Esophagus muscularis mucosa (tissue), 4 donors: ENCODE results near the gene MS4A13. TPM values are rescaled to one million over a fixed set of nuclear protein-coding genes. Genes with fewer than 3 reads are reported as not detected.
"Not testable (repeated sequence)": the region's sequence is repeated elsewhere in the genome, so short reads cannot be mapped to it uniquely, and the experiment has no call there.

Experiments used
- DNase-seq: peaks from one replicate; pipeline ENCODE4 v3.0.0-alpha.2; 2017; ENCODE audit errors: extremely low spot score
- H3K27ac ChIP-seq, 4 donors: fragments of 200-600 bp; sonication (generic); replicated peaks in 1 of 4; 1 replicate in 3 of 4; 2 replicates in 1 of 4; pipeline ENCODE4 v1.5.1; 2016 to 2019; ENCODE audit warnings: mild to moderate bottlenecking in 1 of 4
- H3K27me3 ChIP-seq, 4 donors: fragments of 200-600 bp; sonication (generic); one replicate each; pipeline versions ENCODE4 v1.5.1 to v1.6.0; 2016 to 2019
- H3K36me3 ChIP-seq, 4 donors: fragments of 200-600 bp; sonication (generic); one replicate each; pipeline ENCODE4 v1.5.1; 2016 to 2019
- H3K4me1 ChIP-seq, 4 donors: fragments of 200-600 bp; sonication (generic); one replicate each; pipeline ENCODE4 v1.5.1; 2016 to 2019
- H3K4me3 ChIP-seq, 4 donors: fragments of 200-600 bp; sonication (generic); 1 replicate in 2 of 4; 2 replicates in 2 of 4; pipeline ENCODE4 v1.5.1; 2016 to 2019; ENCODE audit warnings: mild to moderate bottlenecking in 4 of 4, moderate library complexity in 1 of 4
- H3K9me3 ChIP-seq, 4 donors: fragments of 200-600 bp; sonication (generic); 1 replicate in 3 of 4; 2 replicates in 1 of 4; pipeline ENCODE4 v1.5.1; 2016 to 2019
- CTCF ChIP-seq, 3 experiments: fragments of 200-600 bp in 2 of 3; fragments of 450-650 bp in 1 of 3; sonication (generic) in 2 of 3; IDR thresholded peaks; one replicate each; pipeline ENCODE4 v1.5.1; 2017 to 2019; ENCODE audit warnings: antibody characterized with exemption in 3 of 3, mild to moderate bottlenecking in 2 of 3, moderate library complexity in 1 of 3
- EP300 ChIP-seq: sonication (generic); formaldehyde crosslinking; IDR thresholded peaks from one replicate; pipeline ENCODE4 v1.6.1; 2017; ENCODE audit warnings: antibody characterized with exemption
- POLR2A ChIP-seq: fragments of 450-650 bp; IDR thresholded peaks from one replicate; pipeline ENCODE4 v1.6.1; 2017; ENCODE audit warnings: antibody characterized with exemption, moderate library complexity, mild to moderate bottlenecking, low read depth
- POLR2AphosphoS5 ChIP-seq, 2 donors: sonication (generic); formaldehyde crosslinking; IDR thresholded peaks; one replicate each; pipeline ENCODE4 v1.6.1; 2017; ENCODE audit warnings: antibody characterized with exemption in 2 of 2
- WGBS: methylation state at CpG from one replicate; pipeline ENCODE4 v1.1.5; 2018; 5-methylcytosine and 5-hydroxymethylcytosine counted together
- intact Hi-C: fragments of 100-400 bp; cut with DNase I; formaldehyde crosslinking; loops from one replicate; pipeline ENCODE4 v1.15.1; 2023
- total RNA-seq, 4 donors: library from RNA; depleted of rRNA; stranded (reverse); fragments of >200 nt; gene quantifications; one replicate each; pipeline versions ENCODE4 v1.1.0 to v1.2.1, GENCODE V29; 2016

The MS4A13 gene
- total RNA-seq, 4 donors from 2014 or later: not detected

- Histone ChIP-seq H3K27me3 (no peaks in the 10 kb centered on the region), H3K4me3 (no peak overlapping the region), H3K36me3 (no peaks in the 10 kb centered on the region), H3K4me1 (no peaks in the 10 kb centered on the region), H3K9me3 (peaks cover 0 to 5% (median 0%) of the 10 kb centered on the region in 4 donors), H3K27ac (no peak overlapping the region)
- intact Hi-C loops: no loop called here
- DNase-seq: no peak
- 25% methylated on average over 1 of the region's 1 CpG for WGBS
- TF ChIP-seq EP300: no peak
- no peak for TF ChIP-seq POLR2AphosphoS5 (IDR thresholded peaks at IDR 0.05)
- no peak for TF ChIP-seq CTCF (IDR thresholded peaks at IDR 0.05)
Measured at GRCh38 chr11:60528934-60529333, 13.7 kb downstream of the MS4A13 start.

- Histone ChIP-seq H3K27me3 (no peaks in the 10 kb centered on the region), H3K36me3 (no peaks in the 10 kb centered on the region), H3K4me1 (no peaks in the 10 kb centered on the region), H3K9me3 (peaks cover 0 to 5% (median 0%) of the 10 kb centered on the region in 4 donors), H3K4me3 (no peak overlapping the region), H3K27ac (no peak overlapping the region)
- intact Hi-C loops: no loop called here
- WGBS: 80% methylated on average over 3 of the region's 3 CpGs
- no peak for DNase-seq
- TF ChIP-seq CTCF (IDR thresholded peaks at IDR 0.05) (no peak), POLR2A (no peak), POLR2AphosphoS5 (IDR thresholded peaks at IDR 0.05) (no peak), EP300 (no peak)
Measured at GRCh38 chr11:60530454-60531100, 15.4 kb downstream of the MS4A13 start.

- DNase-seq, H3K4me3 ChIP-seq, H3K27ac ChIP-seq, H3K27me3 ChIP-seq, H3K4me1 ChIP-seq, H3K36me3 ChIP-seq, intact Hi-C loops, H3K9me3 ChIP-seq: not testable (repeated sequence)
- WGBS: 95% methylated on average over 11 of the region's 18 CpGs
Measured at GRCh38 chr11:60532383-60532782, 17.2 kb downstream of the MS4A13 start.

GRCh38 chr11:60538627-60539026 is 23.4 kb downstream of the MS4A13 start:
- H3K4me3 ChIP-seq, H3K4me1 ChIP-seq, H3K36me3 ChIP-seq, DNase-seq, H3K27me3 ChIP-seq, H3K27ac ChIP-seq, intact Hi-C loops, H3K9me3 ChIP-seq: not testable (repeated sequence)

GRCh38 chr11:60544077-60544476 is 28.9 kb downstream of the MS4A13 start:
- Histone ChIP-seq H3K4me1 (no peaks in the 10 kb centered on the region), H3K27me3 (no peaks in the 10 kb centered on the region), H3K36me3 (no peaks in the 10 kb centered on the region), H3K27ac (no peak overlapping the region), H3K9me3 (no peaks in the 10 kb centered on the region), H3K4me3 (no peak overlapping the region)
- WGBS: 79% methylated on average over 5 of the region's 5 CpGs
- no peak for DNase-seq
- TF ChIP-seq CTCF (IDR thresholded peaks at IDR 0.05) (no peak), EP300 (no peak), POLR2A (no peak), POLR2AphosphoS5 (IDR thresholded peaks at IDR 0.05) (no peak)
- intact Hi-C loops: no loop called here

- H3K4me1 ChIP-seq: no peaks in the 10 kb centered on the region
- no peak for DNase-seq
- intact Hi-C loops: no loop called here
- 36% methylated on average over 2 of the region's 2 CpGs for WGBS
- peaks cover 0 to 30% (median 18%) of the 10 kb centered on the region in 4 donors for H3K9me3 ChIP-seq
- no peak overlapping the region for H3K27ac ChIP-seq
- TF ChIP-seq CTCF (IDR thresholded peaks at IDR 0.05) (no peak), EP300 (no peak), POLR2AphosphoS5 (IDR thresholded peaks at IDR 0.05) (no peak), POLR2A (no peak)
- no peaks in the 10 kb centered on the region for H3K36me3 ChIP-seq
- no peaks in the 10 kb centered on the region for H3K27me3 ChIP-seq
- no peak overlapping the region for H3K4me3 ChIP-seq
Measured at GRCh38 chr11:60561254-60561653, 46.1 kb downstream of the MS4A13 start.
